SU-DHL-6 (cell line): Measurements from ENCODE around the gene FHOD3.

ENCODE experiments used
- CTCF ChIP-seq: fragments of 200-600 bp; sonication (generic); IDR thresholded peaks from one replicate; pipeline ENCODE4 v1.5.1; 2017; ENCODE audit warnings: antibody characterized with exemption, mild to moderate bottlenecking, low read length, moderate library complexity; ENCODE audit not compliant: insufficient read depth, poor library complexity, severe bottlenecking
- EZH2phosphoT487 ChIP-seq: fragments of 200-600 bp; sonication (generic), shearing (Covaris generic); conservative IDR thresholded peaks from 2 replicates; pipeline ENCODE4 v1.6.1; 2018; ENCODE audit warnings: mild to moderate bottlenecking, antibody characterized with exemption, low read length, moderate library complexity, mixed read lengths

GRCh38 chr18:36828157-36828629 lies 530.7 kb downstream of the FHOD3 start:
- TF ChIP-seq CTCF (no peak), EZH2phosphoT487 (no peak)
